OCI-LY3 (cell line): ENCODE measurements around the gene SMCO1.
"Not testable (repeated sequence)": the region's sequence is repeated elsewhere in the genome, so short reads cannot be mapped to it uniquely, and the experiment has no call there.

Experiments
- EZH2phosphoT487 ChIP-seq: fragments of 200-600 bp; shearing (Covaris generic); IDR thresholded peaks from 2 replicates; pipeline ENCODE4 v1.6.1; 2018; ENCODE audit warnings: antibody characterized with exemption, mixed run types, low read depth
- TF ChIP-seq, protein P1 (sequence below): fragments of 200-600, 300-600 bp; sonication (generic); IDR thresholded peaks from 2 replicates; pipeline ENCODE4 v1.5.1; 2014; ENCODE audit warnings: antibody characterized with exemption, low read length, low read depth

DNA sequence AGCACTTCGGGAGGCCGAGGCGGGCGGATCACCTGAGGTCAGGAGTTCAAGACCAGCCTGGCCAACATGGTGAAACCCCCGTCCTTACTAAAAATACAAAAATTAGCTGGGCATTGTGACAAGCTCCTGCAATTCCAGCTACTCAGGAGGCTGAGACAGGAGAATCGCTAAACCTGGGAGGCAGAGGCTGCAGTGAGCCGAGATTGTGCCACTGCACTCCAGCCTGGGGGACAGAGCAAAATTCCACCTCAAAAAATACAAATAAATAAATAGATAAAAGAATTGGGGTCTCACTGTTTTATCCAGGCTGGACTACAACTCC lies 11.1 kb downstream of the SMCO1 start:
- TF ChIP-seq, protein P1, sequence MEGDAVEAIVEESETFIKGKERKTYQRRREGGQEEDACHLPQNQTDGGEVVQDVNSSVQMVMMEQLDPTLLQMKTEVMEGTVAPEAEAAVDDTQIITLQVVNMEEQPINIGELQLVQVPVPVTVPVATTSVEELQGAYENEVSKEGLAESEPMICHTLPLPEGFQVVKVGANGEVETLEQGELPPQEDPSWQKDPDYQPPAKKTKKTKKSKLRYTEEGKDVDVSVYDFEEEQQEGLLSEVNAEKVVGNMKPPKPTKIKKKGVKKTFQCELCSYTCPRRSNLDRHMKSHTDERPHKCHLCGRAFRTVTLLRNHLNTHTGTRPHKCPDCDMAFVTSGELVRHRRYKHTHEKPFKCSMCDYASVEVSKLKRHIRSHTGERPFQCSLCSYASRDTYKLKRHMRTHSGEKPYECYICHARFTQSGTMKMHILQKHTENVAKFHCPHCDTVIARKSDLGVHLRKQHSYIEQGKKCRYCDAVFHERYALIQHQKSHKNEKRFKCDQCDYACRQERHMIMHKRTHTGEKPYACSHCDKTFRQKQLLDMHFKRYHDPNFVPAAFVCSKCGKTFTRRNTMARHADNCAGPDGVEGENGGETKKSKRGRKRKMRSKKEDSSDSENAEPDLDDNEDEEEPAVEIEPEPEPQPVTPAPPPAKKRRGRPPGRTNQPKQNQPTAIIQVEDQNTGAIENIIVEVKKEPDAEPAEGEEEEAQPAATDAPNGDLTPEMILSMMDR: not testable (repeated sequence)
- not testable (repeated sequence) for TF ChIP-seq EZH2phosphoT487
